Measurements from ENCODE around the gene PODXL. TPM values are rescaled to one million over a fixed set of nuclear protein-coding genes. Genes with fewer than 3 reads are reported as not detected.

The PODXL gene
- total RNA-seq, 2 experiments from 2014 or later, result 0.45 to 0.51 TPM

DNA sequence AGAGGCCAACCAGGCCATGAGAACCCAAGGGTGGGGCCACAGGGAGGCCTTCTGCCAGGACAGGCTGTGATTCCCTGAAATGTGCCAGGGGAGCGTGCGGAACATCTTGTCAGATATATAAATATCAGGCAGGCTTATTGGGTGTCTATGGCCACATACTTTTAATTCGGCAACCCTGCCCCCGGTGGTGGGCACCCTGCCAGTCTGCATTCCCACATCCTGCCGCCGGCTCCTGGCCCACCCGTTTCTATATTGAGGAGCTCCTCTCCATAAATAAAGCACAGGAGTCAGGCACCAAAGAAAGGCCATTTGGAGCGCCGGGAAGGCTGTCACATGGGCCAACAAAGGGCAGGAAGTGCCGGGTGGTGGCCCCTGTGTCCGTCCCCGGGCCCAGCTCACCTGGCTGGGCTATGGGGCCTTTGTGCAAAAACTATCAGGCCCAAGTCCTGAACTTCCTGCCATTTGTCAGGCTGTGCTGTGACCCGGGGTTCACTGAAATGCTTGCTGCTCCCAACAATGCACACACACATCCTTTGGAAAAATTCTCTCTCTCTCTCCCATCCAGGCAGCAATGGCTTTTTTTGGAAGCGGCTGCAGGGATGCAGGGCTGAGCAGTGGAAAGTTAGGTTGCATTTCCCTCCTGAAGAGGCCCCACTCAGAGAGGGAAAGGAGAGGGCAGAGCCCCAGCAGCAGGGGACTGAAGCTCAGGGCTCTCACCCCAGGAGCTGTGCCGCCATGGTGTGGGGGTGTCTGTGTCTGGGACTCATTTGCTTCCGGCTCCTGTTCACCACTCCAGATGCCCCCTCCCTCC lies 25.0 kb upstream of the PODXL start:
- ATAC-seq (no peak), DNase-seq (no peak)
- POLR2A ChIA-PET, result interaction anchor here (0.6 kb wide), 1 partner anchor 1111 kb away, joined by 3 read pairs; no protein-coding TSS in a partner anchor
- TF ChIP-seq, protein P1, sequence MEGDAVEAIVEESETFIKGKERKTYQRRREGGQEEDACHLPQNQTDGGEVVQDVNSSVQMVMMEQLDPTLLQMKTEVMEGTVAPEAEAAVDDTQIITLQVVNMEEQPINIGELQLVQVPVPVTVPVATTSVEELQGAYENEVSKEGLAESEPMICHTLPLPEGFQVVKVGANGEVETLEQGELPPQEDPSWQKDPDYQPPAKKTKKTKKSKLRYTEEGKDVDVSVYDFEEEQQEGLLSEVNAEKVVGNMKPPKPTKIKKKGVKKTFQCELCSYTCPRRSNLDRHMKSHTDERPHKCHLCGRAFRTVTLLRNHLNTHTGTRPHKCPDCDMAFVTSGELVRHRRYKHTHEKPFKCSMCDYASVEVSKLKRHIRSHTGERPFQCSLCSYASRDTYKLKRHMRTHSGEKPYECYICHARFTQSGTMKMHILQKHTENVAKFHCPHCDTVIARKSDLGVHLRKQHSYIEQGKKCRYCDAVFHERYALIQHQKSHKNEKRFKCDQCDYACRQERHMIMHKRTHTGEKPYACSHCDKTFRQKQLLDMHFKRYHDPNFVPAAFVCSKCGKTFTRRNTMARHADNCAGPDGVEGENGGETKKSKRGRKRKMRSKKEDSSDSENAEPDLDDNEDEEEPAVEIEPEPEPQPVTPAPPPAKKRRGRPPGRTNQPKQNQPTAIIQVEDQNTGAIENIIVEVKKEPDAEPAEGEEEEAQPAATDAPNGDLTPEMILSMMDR (IDR thresholded peaks at IDR 0.05), result no peak
- no peaks in the 10 kb centered on the region for H3K4me1 Mint-ChIP-seq (ENCODE audit: low read depth)
- intact Hi-C loops (cut with micrococcal nuclease), result loop anchor here (2.0 kb wide), 1 partner anchor 19 kb away; no protein-coding TSS in a partner anchor
- H3K9me3 Mint-ChIP-seq, result no peaks in the 10 kb centered on the region
- peaks cover 2% of the 10 kb centered on the region for H3K27me3 Mint-ChIP-seq
- CTCF ChIA-PET, result interaction anchor here (1.1 kb wide), 1 partner anchor 35 kb away, joined by 3 read pairs; no protein-coding TSS in a partner anchor
- no peak overlapping the region for H3K27ac Mint-ChIP-seq
- no peak overlapping the region for H3K4me3 Mint-ChIP-seq
- H3K36me3 Mint-ChIP-seq (ENCODE audit: low read depth), result no peaks in the 10 kb centered on the region

DNA sequence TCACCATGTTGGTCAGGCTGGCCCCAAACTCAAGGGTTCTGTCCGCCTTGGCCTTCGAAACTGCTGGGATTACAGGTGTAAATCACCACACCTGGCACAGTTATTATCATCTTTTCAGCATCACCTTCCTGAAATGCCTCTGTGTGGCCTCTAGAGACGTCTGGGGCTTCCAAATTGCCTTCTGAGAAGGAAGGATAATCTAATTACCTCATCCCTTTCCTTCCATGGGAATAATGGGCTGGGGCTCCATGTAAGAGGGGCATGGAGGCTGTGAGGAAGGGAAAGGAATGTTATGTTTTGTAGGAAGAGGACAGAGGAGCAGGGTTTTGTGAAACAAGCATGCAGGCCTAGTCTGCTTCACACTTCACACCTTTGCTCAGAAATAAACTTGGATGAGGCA lies 22.2 kb upstream of the PODXL start:
- H3K4me3 Mint-ChIP-seq, result no peak overlapping the region
- ChIA-PET POLR2A (interaction anchor here (0.6 kb wide), 1 partner anchor 26 kb away, joined by 5 read pairs; no protein-coding TSS in a partner anchor), CTCF (interaction anchor here (1.1 kb wide), 1 partner anchor 32 kb away, joined by 7 read pairs; no protein-coding TSS in a partner anchor)
- intact Hi-C loops (cut with micrococcal nuclease), result no loop called here
- peaks cover 2% of the 10 kb centered on the region for H3K27me3 Mint-ChIP-seq
- H3K36me3 Mint-ChIP-seq (ENCODE audit: low read depth), result no peaks in the 10 kb centered on the region
- TF ChIP-seq, protein P1 (IDR thresholded peaks at IDR 0.05), result no peak
- H3K9me3 Mint-ChIP-seq, result no peaks in the 10 kb centered on the region
- ATAC-seq, result no peak
- DNase-seq, result no peak
- no peak overlapping the region for H3K27ac Mint-ChIP-seq
- H3K4me1 Mint-ChIP-seq (ENCODE audit: low read depth), result no peaks in the 10 kb centered on the region

DNA sequence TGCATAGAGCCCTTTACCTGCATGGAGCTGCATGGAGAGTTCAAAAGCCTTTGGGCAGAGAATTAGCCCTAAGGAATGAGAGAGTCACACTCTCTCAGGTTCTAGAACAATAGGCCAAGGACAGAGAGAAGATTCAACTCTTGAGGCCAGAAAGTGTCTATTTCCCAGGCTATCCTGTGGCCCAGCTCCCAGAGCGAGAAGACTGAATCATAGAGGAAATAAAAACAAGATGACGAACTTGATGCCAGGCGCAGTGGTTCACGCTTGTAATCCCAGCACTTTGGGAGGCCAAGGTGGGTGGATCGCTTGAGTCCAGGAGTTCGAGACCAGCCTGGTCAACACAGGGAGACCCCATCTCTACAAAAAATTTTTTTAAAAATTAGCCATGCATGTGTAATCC lies 18.3 kb upstream of the PODXL start:
- no peaks in the 10 kb centered on the region for H3K9me3 Mint-ChIP-seq
- intact Hi-C loops (cut with micrococcal nuclease), result no loop called here

DNA sequence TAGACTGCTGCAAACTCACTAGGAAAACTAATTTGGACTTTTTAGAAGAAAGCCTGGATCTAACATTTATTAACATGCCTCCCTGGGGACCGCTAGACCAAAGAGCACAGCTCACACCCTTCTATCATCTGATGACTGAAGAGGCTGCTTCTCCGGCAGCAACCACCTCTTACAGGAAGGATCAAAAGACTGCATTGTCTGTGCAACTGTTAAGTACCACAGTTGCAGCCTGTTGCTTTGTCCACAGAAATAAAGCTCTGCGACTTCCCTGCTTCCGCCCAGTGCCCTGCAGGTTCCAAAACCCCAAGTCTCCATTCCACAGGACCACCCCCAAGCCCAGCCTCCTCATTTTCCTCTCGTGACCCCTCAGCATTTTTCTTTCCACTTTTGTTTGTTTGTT lies 14.0 kb upstream of the PODXL start:
- Mint-ChIP-seq H3K36me3 (ENCODE audit: low read depth) (no peaks in the 10 kb centered on the region), H3K4me1 (ENCODE audit: low read depth) (no peaks in the 10 kb centered on the region), H3K27ac (no peak overlapping the region), H3K27me3 (peaks cover 6% of the 10 kb centered on the region), H3K4me3 (no peak overlapping the region), H3K9me3 (no peaks in the 10 kb centered on the region)
- TF ChIP-seq, protein P1 (IDR thresholded peaks at IDR 0.05), result no peak
- DNase-seq, result no peak
- ChIA-PET POLR2A (no interaction called here), CTCF (no interaction called here)
- intact Hi-C loops (cut with micrococcal nuclease), result no loop called here
- no peak for ATAC-seq

More for the DNA sequence above, 18.3 kb upstream of the PODXL start:
- DNase-seq (no peak), ATAC-seq (no peak)
- ChIA-PET POLR2A (no interaction called here), CTCF (no interaction called here)
- Mint-ChIP-seq H3K27ac (no peak overlapping the region), H3K4me3 (no peak overlapping the region), H3K36me3 (ENCODE audit: low read depth) (no peaks in the 10 kb centered on the region), H3K27me3 (no peaks in the 10 kb centered on the region), H3K4me1 (ENCODE audit: low read depth) (no peaks in the 10 kb centered on the region)
- TF ChIP-seq, protein P1 (IDR thresholded peaks at IDR 0.05), result no peak

DNA sequence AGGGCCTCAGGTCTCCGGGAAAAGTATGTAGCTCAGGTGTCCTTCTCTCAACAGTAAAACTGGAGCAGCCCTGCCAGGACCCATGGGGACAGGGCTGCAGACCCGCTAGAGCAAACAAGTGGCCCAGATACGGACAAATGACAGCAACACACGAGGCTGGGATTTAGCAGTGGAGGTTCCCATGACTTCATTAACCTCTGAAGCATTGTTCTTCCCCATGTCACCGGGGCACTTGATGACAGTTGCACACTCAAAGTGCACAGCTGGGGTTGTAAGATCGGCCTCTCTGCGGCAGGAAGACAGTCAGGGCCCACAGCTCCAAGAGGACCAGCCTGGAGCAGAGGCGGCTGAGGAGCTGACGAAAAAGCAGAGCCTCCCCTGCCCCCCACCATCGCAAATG lies 12.5 kb upstream of the PODXL start:
- CTCF ChIA-PET, result no interaction called here
- intact Hi-C loops (cut with micrococcal nuclease), result no loop called here
- Mint-ChIP-seq H3K27ac (no peak overlapping the region), H3K4me3 (no peak overlapping the region), H3K9me3 (no peaks in the 10 kb centered on the region), H3K27me3 (peaks cover 6% of the 10 kb centered on the region), H3K4me1 (ENCODE audit: low read depth) (no peaks in the 10 kb centered on the region), H3K36me3 (ENCODE audit: low read depth) (no peaks in the 10 kb centered on the region)
- ATAC-seq, result no peak
- DNase-seq, result no peak
- TF ChIP-seq, protein P1 (IDR thresholded peaks at IDR 0.05), result no peak
- POLR2A ChIA-PET, result no interaction called here
